ENCODE measurements around the gene OR10G7.
"Not testable (repeated sequence)": the region's sequence is repeated elsewhere in the genome, so short reads cannot be mapped to it uniquely, and the experiment has no call there.

OR10G7 gene

DNA sequence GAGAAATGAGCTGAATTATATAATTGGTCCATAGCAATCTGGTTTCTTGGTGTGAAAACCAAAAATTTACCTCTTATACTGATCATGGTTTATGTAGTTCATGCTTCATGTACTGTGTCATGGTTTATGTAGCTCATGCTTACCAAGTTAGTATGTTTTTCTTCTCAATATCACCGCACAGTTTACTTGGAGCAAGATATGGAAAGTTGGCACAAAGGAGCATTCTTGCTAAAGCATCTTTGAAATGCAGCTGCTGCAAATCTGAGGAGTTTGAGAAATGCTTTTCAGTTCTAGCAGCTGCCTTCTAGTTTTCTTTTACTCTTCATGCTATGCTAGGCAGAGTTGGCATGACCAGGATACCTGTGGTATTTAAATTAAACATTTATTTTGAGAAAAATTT, 4.5 kb downstream of the OR10G7 start:
- DNase-seq, result no peak

DNA sequence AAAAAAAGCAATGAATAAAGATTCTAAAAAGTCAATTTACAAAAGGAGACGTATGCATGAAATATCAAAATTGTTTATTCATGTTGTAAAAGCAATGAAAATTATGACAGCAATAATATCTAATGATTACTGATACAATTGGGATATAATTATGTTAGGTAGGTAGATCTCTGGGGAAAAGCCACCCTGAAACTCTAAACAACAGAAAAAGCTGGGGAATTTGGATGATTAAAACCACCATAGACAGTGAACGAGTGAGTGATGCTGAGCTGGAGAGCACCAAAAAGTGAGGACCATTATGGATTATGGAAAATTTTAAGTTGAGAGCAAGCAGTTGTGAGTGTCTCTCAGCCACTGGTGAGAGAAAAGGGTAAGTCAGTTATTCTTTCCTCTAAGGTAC, 14.6 kb downstream of the OR10G7 start, which contains the start of gene OR10G8:
TSS of gene OR10G8 (plus strand) at position 301 of the 400 bp plus-strand sequence. CDS start 2,825 bp downstream, outside the sequence.
- no peak for DNase-seq

DNA sequence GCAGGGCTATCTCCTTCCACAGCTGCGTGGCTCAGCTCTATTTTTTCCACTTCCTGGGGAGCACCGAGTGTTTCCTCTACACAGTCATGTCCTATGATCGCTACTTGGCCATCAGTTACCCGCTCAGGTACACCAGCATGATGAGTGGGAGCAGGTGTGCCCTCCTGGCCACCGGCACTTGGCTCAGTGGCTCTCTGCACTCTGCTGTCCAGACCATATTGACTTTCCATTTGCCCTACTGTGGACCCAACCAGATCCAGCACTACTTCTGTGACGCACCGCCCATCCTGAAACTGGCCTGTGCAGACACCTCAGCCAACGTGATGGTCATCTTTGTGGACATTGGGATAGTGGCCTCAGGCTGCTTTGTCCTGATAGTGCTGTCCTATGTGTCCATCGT, 25.3 kb downstream of the OR10G7 start:
- DNase-seq, result not testable (repeated sequence)

DNA sequence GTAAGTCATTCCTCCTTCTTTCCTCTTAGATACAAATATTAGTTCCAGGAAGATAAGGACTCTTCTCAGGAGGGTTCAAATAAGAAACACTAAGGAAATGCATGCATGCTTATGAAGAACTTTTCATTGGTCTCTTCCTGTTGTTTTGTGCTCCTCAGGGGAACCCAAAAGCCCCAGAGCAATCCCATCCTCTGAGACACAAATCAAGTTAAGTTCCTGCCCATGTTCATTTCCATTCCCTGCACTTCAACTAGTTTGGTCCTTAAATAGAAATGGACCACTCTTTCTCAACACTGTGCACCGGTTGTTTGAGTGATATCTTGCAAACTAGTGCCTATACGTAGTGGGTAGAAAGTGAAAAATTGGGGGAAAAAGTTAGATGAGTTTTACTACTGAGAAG, 28.4 kb downstream of the OR10G7 start, which contains the start of gene OR10G4:
TSS of gene OR10G4 (plus strand) at position 301 of the 400 bp plus-strand sequence. CDS start 2,578 bp downstream, outside the sequence.
- DNase-seq, result no peak

DNA sequence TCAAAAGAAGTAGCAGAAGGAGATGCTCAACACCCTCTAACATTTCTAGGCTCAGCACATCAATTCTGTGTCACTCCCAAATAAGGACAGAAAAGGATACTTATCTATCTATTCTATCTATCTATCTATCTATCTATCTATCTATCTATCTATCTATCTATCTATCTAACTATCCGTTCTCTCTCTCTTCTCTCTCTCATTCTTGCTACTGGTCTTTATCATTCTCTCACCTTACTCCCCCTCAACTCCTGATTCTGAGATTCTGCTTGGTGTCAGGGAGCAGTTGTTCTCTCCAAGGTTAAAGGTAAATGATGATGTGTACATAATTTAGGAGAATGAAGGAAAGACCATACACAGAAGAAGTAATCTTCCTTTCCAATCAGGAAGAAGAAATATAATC, 46.0 kb downstream of the OR10G7 start, which contains the start of gene OR10G6:
TSS of gene OR10G6 (minus strand) at position 43 of the 400 bp plus-strand sequence. CDS start at position 43, 0 bp downstream.
- DNase-seq, result no peak

All from KG1 (cell line).